Measurements from ENCODE around the gene FYN.

The FYN gene

DNA sequence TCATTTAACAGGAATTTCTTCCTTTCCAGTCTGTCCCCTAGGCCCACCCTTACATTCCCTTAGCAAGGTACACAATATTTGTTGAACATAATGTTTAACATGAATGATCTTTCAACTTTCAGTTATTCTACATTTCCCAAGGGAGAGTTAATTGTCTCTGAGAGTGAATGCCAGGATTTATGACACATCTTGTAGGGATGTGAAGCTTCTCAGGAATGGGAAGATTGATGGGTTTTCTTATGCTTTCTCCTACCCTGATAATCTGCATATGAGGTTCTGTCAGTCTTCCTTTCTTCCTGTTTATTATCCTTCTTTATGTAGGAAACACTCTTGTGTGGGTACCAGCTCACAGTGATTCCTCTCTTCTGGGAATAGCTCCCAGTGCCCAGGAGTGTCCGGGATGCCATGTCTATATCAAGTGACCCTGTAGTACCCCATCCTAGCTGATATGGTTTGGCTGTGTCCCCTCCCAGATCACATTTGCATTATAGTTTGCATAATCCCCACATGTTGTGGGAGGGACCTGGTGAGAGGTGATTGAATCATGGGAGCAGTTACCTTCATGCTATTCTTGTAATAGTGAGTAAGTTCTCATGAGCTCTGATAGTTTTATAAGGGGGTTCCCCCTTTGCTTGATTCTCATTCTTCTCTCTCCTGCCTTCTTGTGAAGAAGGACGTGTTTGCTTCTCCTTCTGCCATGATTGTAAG, 7.1 kb upstream of the FYN start:
- no peak for DNase-seq

DNA sequence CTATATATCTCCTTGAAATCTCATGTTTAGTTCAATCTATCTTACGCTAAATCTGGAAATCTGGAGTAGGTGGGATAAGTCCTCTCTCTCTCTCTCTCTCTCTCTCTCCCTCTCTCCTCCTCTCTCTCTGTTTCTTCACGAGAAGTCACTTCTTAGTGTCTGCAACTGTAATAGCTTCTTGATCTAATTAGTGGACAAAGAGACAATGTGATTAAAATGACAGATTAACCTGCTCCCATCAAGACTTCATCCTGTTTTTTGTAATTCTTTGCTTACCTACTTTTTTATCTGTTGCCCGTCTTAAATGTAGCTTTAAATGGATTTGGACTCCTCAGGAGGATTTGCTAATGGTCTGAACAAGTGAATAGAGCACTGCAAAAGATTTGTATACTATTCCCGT, 2.5 kb upstream of the FYN start:
- DNase-seq: no peak

DNA sequence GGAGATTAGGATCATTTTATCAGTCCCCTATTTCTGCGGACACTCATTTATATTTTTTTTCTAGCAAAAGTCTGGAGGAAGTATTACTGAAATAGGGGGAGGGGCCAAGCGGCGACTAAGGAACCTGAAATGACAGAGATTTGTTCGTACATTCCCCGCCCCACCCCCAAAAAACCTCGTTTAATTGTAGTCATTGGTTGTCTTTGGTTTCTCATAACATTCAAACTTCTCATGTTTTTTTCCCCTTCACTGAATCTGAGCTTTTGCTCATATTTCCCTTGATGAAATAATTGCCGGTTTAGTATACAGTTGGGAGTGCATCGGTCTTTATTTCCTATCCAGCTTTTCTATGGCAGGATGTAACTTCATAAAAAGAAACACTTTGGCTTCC, 768 bp upstream of the FYN start:
- DNase-seq: no peak

DNA sequence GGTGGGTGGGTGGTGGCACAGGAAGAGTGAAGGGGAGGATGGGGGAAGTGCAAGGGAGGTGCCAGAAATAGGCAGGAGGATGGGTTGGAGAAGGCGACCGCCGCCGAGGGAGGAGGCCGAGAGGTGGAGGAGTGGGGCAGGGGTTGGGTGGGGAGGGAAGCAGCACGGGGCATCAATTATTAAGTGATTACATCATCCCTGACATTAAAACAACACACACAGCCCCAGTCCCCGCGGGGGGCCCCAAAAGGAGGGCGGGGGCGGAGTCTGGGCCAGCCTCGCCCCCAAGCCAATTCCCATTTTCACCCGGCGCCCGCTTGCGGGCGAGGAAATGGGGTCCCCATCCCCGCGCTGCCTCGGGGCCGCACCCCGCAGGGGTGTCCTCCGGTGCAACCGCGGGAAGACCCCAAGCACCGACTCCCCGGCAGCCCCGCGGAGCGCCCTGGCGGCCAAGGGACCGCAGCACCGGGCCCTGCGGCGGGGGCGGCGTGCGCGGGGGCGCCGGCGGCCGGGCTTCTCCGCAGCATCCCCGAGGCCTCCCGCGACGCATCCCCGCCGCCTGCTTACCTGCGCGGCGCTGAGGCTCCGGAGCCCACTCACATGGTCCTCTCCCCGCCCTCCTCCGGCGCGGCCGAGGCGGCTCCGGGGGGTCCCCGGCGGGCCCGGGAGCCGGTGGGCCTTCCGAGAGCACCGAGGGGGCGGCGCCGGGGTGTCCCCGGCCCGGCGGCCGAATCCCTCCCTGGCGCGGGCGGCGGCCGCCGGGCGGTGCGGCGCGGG, 663 bp downstream of the FYN start:
- DNase-seq: peak in 1 of 2 donors; percentile 59

DNA sequence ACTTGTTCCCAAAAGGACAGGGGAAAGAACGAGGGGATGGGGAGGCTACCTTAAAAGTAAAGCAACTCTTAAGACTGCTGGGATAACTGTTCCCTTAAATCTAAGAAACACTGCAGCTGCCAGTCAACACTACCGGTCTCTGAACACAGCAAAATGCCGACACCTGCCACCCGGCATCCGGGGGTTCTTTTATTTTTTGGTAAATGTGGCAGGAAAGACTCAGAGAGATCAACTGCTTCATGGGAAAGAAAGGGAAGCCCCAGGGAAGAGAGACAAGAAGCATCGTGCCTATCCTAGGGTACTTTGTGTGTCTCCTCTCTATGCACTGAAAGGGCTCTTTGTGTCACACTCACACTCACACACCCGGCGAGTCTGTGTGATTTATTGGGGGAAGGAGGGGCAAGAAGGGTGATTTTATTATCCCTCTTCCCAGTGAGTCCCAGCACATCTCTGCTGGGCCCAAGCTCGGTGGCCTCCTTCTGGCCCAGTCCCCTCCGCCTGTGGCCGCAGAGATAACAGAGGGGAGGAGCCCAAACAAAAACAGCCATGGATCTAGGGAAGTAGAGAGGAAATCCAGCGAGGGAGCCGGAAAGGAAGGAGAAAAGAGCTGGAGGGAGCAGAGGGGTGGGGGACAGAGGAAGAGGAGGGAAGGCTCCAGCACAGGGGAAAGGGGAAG, 1.4 kb downstream of the FYN start:
- DNase-seq: peak; percentile 77 to 91

DNA sequence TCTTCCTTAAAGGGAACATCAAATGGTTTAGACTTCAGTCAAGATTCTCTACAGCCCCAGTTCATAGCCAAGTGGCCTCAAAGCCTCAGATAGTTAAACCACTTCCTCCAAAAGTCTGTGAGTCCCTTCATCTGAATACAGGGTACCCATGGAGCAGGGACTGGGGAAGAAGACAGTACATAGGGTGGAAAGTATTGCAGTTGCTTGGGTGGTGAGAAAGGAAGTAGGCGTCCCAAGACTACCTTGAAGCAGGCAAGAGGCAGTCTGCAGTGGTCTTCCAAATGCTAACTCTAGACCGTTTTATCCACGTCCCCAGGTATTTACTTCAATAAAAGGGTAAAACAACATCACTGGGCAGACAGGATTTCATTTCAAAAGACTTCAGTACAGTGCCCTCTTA, 2.0 kb downstream of the FYN start:
- DNase-seq: no peak

DNA sequence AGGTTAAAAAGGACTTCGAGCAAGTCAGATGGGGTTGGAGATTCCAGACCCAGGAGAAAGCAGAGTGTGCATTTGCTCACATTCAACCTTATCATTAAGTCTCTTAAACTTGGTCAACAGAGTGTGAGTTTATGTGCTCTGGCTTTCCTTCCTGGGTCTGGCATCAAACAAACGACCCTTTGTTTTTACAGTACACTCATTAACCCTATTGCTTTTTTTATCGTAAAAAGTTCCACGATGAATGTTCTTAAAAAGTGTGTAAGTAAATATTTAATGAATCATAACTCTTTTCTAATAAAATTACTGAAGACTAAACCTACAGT, 2.5 kb downstream of the FYN start:
- DNase-seq: peak in 1 of 2 donors; percentile 26

DNA sequence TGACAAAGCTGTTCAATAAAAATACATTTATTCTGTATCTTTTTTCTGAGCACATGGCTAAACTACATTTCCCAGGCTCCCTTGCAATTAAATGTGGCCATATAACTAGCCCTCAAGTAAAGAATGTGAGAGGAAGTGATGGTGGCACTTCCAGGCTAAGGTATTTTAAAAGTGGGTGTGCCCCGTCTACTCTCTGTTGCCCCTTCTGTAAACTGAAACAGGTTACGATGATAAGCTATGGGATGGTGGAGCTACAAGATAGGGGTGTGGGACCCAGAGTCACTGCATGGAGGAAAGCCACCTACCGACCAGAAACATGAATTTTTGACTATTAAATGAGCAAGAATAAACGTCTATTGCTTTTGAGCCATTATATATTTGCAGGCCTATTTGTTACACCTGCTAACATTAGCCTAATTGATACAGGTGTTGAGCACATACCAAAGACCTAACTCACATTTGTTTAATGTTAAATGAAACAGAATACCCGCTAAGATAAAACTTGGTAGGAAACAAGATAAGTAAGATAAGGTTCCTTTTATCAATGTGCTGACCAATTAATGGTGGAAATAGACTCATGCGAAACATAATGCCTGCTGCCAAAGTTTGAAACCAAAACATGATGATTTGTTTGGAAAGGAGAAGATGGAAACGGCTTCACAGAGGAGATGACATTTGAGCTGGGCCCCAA, 3.1 kb downstream of the FYN start:
- no peak for DNase-seq

DNA sequence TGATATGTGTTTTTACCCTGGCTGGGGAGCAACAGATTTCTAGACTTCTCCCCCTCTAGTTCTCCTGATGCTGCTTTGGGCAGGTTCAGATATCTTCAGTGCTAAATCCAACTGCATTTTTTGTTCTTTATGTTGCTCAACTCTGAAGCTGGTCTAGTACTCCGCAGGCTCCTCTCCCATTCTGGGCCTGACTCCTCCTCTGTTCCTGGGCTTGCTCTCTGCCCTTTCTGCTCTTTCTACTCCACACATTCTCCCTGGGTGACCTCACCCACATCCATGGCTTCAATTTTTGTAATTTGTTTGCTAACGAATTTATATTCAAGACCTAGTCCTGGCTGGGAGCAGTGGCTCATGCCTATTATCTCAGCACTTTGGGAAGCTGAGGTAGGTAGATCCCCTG, 6.4 kb downstream of the FYN start:
- no peak for DNase-seq

DNA sequence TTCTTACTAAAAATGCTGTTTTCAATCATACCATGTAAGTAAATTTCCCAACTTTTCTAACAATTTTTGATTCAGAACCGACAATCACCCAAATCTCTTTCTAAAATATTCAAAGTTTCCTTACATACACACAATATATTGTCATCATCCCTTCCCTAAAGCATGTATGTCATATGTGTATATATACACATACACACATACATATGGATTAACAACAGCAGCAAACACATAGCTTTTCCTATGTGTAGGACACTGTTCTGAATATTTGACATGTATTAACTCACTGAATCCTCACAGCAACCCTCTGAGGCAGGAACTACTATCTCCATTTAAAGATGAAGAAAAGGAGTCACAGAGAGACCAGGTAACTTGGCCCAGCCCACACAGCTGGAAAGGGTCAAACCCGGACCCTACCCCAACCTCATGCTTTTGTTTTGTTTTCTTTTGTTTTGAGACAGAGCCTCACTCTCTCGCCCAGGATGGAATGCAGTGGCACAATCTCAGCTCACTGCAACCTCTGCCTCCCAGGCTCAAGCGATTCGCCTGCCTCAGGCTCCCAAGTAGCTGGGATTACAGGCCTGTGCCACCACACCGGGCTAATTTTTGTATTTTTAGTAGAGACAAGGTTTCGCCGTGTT, 7.2 kb downstream of the FYN start:
- no peak for DNase-seq

DNA sequence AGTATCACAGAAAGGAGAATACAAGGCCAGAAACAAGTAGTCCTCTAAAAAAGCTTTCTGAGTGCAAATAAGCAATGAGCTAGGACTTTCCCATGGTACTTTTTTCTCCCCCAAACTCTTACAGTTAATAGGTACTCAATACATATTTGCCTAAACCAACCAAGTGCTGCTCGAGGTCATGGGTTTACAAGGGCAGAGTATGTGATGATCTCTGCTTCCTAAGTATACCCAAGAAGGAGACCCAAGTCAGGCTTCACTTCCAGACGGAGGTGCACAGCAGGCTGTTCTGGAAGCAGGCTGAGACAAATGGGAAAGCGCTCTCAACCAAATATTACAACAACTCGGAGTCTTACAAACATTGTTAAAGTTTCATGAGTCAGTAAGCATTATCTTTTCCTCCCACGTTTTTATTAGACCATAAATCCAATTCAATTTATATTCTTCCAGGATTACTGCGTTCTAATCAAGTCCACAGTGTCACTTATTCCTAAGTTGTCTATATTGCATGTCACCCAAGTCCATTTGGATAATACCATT, 8.1 kb downstream of the FYN start:
- no peak for DNase-seq

DNA sequence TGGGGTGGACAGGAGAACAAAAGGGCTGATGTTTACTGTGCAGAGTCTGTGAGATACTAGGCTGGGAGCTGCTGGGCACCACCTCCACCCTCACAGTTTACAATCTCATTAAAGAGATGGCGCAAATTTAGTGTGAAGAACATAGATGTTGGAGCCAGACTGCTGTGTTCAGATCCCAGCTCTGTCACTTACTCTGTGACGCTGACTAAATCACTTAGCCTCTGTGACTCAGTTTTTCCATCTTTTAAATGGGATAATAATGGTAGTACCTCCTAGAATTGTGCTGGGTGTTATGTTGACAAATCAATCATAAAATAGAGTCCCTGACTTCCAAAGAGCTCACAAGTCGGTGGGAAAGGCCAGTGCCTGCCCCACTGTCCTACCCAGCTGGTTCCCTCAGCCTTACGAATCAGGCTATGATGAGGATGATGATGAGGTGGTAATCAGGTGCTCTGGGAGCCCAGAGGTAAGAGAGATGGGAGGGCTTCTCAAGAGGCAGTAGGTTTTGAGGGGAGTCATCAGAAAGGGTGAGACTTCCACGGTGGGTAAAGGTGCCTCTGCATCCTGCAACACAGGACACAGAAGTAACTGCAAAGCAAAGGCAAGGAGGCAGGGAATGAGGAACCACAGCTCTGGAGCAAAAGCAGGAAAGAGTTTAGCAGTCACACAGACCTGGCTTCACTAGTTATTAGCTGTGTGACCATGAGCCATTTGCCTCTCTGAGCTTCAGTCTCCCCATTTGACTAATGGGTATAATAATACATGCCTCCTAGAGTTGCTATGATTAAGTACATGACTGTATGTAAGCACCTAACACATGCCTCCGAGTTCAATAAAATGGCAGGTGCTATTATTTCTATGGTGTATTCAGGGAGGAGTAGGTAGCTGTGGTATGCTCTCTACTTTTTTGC, 8.9 kb downstream of the FYN start:
- DNase-seq: no peak

DNA sequence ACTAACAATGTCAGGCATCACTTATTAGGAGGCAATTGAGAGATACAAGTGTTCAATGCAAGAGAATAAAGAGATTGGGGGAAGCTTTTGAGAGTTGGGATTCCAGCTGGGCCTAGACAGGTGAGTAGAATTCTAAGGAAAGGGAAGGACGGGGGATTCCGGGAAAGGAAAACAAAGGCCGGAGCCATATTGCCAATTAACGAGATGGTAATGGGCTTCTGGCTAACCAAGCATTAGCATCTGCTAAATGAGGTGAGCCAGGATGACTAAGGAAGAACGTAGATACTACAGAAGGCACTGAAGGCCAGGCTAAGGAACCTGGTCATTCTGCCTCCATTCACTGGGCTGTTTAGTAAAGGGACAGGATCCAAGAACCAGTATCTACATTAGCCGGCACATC, 10.5 kb downstream of the FYN start:
- DNase-seq: no peak

DNA sequence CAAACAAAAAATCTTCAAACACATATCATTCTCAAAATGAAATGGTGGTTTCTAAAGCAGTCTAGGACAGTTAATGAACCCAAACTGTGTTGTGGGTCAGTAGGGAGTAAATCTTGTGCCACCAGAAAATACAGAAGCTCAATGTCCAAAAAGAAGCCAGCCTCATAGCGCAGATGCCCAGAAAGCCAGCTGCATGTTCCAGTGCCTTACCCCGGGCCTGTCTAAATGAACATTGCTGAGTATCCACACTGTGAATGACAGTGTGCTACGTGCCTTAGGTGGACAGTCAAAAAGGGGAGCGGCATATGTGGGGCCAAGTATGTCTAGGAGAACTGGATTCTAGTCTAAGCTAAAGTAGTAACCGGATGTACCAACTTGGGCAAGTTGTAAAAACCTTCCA, 10.9 kb downstream of the FYN start:
- peak in 1 of 2 donors; percentile 25 for DNase-seq

DNA sequence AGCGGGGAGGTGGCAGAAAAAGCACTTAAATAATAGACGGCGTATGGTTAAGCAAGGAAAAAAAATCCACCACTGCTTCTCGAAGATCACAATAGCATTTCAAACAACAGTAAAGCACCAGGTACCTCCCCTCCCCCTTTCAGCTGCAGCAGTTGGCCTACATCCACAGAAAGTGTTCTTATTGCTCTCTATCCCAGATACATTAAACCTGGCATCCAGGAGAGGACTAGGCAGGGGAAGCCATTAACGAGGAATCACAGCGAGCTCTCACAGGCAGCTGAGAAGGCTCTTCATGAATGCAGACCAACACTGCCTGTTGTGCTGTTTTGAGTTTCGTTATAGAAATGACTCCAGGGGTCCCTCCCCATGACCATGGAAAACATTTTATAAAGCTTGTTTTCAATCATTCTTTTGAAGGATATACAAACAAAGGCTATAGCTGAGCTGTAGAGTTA, 11.8 kb downstream of the FYN start:
- DNase-seq: no peak

DNA sequence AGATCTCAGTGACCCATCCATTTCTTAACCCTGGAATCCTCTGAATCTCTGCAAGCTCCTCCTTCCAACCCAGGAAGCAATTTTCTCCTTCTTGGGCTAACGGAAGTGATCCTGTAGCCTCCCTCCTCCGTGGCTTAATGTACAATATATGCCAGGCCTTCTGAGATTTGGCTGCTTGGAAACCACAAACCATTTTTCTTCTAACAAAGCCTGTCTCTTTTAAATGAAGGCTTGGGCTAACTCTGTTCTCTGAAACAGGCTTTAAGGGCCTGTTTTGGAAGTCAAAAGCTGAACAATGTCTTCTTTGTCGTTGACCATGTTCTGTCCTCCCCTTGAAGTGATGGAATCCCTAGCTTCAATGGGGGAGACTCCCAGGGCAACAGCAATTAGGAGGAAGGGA, 14.9 kb downstream of the FYN start:
- peak in 1 of 2 donors; percentile 63 for DNase-seq

DNA sequence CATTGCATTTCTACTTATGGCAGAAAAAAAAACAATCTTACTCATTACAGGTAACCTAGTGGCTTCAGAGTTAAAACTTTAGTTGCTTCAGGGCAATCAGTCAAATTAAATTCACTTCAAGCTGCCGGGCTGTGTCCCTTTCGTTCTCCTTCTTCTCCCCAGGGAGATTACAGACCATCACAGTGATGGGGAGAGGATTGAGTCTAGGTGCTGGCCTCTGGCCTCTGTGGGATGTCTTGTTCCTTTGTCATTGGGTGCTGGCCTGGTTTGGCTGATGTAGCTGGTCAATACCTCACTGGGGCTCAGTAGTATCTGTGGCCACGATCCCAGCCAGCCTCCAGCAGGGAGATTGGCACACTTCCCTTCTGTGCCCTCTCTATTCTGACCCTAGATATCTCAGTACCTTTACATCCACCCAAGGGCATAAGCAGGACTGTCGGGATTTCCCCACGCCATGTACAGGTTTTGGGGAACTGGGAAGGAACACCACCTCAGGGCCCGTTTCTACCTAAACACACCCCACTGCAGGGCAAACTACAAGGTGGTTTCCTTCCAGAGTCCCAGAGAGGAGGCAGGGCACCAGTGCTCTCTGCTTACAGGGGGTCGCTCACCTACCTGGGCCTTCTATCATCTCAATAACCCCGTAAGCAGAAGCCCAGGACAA, 15.4 kb downstream of the FYN start:
- DNase-seq: no peak

DNA sequence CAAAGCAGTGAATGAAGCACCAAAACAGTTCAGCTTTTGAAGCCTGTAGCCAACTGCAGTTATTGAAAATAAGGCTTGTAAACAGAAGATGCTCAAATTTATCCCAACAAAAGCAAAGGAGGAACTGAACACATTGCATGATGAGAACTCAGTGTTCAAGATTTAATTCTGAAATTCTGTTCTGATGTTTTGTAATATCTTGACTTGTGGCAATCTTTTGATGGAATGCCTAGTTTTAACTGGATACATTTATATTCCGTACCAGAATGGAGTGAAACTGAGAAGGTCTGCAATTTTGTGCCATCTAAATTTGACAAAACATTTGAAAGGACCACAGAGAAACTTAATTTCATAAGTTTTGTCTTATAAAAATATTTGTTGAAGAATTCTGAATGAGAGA, 17.5 kb downstream of the FYN start:
- no peak for DNase-seq

DNA sequence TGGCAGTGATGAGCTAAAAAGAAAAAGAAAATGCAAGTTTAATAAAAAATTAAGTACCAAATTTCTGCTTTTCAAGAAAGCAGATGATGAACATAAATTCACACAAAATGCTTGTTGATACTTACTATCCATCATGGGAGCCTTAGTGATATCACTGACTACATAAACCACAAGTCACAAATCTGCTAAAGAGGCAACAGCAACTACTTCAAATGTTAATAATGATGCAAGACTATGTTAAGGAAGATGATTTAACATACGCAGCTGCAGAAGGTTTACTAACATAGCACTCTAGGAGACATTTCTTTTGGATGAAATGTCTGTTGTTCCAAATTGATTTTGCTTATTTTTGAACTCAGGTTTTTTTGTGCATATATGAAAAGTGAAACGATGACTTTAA, 18.6 kb downstream of the FYN start:
- no peak for DNase-seq

DNA sequence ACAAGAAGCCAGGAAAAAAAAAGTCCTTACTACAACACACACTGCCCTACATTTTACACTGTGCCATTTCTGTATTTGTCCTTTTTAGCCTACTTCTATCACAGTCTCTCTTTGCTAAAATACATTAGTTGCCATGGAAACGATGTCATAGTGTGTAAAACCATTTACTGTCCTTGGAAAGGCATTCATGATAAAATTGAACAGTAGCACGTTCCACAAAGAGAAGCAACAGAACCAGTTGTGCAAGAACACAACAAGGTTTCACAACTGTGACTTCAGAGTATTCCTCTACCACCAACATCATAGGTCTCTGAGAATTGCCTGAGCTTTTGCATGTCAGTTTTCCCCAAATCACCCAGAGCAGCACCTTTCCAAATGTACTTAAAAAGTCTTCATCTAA, 20.5 kb downstream of the FYN start:
- DNase-seq: no peak
